T follicular helper cell (primary cell): ENCODE results near the gene SLC44A2.

ENCODE experiments used
- DNase-seq: peaks from one replicate; pipeline ENCODE4 v3.0.0-alpha.2; 2020; ENCODE audit warnings: low read depth

The SLC44A2 gene

DNA sequence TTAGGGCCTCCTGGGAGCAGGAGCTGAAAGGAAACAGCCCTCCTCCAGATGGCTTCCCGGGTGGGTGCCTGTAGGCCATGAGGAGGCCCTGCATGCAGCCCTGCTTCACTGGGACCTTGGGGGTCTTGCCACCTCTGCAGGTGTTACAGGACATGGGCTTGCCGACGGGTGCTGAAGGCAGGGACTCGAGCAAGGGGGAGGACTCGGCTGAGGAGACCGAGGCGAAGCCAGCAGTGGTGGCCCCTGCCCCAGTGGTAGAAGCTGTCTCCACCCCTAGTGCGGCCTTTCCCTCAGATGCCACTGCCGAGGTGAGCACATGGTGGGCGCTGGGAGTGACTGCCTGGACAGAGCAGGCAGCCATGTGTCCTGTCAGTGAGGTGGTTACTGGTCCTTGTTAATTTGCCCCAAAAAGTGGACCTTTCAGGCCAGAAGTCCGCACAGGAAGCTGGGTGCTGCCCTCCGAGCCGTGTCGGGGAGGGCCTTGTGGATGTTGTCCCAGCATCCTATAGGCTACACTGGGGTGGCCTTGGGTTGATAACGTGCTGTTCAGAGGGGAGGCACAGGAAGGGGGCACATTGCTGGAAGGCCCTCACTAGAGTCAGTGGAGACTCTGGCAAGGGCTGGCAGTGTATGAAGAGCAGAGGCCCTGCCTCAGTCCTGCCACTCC is 57.2 kb downstream of the SLC44A2 start:
- DNase-seq, result no peak

DNA sequence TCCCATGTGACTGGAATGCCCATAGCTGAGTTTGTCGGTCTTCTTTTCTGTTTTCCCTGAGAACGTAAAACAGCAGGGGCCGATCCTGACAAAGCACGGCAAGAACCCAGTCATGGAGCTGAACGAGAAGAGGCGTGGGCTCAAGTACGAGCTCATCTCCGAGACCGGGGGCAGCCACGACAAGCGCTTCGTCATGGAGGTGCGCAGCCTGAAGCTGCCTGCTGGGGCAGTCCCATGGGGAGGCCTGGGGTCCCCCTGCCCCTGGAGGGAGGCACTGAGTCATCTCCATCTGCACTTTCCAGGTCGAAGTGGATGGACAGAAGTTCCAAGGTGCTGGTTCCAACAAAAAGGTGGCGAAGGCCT is 57.7 kb downstream of the SLC44A2 start:
- no peak for DNase-seq

DNA sequence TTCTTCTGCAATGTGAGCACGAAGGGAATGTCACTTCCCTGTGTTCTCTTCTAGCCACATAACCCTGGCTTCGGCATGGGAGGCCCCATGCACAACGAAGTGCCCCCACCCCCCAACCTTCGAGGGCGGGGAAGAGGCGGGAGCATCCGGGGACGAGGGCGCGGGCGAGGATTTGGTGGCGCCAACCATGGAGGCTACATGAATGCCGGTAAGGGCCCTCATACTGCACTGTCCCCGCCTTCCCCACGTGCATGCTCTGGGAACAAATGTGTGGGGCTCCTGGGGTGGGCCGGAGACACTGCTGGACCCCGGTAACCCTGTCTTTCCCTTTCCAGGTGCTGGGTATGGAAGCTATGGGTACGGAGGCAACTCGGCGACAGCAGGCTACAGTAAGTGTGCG is 58.2 kb downstream of the SLC44A2 start:
- no peak for DNase-seq

DNA sequence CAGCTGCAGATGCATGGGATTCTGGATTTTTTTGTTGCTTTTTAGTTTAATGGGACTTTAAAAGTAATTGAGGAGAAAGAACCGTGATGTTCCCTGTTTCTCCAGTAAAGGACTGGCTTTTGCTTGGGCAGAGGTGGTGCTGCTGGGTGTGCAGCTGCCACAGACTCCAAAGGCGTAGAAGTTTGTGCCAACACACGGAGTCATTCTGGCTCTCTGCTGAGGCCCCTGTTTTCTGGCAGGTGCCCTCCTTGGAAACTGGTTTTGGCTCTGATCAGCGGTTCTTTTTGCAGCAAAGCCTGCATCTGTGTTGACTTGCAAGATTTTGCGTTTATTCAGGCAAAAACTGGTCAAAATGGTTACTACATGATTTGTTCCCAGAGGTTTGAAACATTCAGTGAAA is 59.9 kb downstream of the SLC44A2 start:
- DNase-seq, result no peak

DNA sequence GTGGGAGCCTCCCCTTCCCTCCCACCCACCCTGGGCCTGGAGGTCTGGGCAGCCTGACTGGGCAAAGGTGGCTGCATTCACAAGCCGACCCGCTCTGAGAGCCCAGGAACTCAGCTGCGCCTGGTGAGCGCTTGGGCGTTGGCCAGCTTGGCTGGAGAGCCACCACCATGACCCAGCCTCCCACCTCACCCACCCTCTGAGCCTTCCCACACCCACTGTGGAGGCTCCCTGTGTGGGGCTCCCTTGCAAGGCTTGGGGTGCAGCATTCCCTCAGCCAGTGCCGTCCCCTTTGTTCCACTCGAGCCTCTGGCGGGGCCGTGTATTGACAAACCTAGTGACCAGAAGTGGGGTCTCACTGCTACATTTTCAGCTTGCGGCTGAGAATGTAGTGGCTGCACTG is 60.8 kb downstream of the SLC44A2 start:
- no peak for DNase-seq

DNA sequence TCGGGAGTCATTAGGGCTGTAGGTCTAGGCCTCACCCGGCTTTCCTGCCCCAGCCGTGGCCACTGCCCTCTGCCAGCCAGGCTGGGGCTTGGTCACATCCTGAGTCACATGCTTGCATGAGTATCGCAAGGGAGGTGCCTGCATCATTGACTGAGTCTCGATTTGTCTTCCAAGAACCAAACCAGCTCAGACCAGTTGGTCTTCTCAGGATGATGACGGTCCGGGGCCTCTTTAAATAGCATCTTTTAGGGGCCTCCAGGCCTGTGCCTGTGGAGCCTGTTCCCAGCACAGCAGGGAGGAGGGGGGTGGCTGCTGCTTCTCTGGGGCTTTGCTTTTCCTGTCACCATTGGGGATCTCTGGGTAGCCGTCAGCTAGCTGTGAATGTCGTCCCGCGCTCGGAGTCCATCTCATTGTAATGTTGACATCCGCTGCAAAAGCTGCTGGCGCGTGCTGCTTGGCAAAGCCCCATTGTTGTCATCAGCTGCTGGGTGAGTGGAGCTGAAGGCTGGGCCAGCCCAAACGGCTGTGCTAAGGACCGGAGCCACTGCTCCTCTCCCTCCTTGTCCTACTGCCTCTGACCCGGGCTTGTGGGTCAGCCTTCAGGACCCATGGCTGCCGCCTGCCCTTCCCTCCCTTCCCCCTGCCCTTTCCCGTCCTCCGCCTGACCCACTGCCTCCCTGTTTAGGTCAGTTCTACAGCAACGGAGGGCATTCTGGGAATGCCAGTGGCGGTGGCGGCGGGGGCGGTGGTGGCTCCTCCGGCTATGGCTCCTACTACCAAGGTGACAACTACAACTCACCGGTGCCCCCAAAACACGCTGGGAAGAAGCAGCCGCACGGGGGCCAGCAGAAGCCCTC is 61.5 kb downstream of the SLC44A2 start:
- DNase-seq, result no peak

DNA sequence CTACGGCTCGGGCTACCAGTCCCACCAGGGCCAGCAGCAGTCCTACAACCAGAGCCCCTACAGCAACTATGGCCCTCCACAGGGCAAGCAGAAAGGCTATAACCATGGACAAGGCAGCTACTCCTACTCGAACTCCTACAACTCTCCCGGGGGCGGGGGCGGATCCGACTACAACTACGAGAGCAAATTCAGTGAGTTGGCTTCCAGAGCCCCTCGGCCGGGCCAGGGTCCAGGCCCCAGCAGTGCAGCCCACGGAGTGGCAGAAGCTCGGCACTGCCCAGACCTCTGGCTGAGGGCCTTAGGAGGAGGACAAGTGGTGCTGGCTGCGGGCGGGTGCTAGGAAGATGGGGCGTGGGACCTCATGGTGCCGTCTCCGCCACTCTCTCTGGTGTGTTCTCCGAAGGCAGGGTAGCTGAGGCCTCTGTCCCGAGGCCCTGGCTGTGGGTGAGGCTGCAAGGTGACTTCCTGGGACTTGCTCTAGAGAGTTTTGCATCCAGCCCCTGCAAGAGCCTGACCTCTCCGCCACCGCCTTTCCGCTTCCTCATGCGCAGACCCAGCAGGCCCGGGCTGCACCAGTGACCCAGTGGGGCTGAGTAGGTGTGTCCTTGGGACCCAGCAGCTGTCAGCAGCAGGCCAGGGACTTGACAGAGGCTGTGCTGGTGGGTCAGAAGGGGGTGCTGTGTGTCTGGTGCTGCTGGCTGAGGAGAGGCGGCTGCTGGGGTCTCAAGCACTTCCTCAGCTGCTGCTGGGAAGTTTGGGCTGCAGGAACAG is 62.4 kb downstream of the SLC44A2 start:
- no peak for DNase-seq

DNA sequence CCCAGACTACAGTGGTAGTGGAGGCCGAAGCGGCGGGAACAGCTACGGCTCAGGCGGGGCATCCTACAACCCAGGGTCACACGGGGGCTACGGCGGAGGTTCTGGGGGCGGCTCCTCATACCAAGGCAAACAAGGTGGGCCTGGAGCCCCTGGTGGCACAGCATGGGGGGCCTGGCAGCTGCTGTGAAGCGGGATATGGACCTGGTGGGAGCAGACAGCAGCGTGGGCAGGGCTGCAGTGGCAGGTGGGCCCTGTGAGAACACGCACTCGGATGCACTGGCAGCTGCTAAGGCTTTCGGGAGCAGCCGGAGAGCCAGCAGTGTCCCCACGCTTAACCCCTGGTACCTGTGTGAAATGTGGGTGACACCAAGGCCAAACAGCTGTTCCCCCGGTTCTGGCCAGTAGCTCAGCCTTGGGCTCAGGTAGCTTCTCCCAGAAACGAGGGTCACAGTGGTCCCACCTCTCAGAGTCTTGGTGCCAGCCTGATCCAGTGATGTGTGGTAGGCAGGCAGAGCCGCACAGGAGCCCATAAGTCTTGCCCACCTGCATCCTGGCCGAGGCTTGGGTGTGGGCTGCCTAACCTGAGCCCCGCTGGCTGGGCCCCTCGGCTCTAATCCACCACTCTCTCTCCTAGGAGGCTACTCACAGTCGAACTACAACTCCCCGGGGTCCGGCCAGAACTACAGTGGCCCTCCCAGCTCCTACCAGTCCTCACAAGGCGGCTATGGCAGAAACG is 63.4 kb downstream of the SLC44A2 start:
- DNase-seq, result no peak

DNA sequence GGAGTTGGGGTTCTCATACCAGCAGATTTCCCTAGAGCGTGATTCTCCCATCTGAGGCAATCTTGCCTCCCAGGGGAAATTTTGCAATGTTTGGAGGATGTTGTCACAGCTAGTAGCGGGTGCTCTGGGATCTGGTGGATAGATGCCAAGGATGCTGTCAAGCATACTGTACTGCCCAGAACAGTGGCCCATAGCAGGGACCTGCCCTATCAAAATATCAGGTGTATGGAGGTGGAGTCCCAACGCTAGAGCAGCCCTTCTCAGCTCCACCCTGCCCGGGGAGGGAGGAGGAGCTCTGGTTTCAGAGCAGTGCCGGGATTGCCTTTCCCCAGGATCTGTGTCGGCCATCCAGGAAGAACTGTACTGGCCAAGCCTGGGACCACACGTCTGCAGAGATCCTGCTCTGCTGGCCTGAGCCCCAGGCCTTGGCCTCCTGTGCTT is 65.0 kb downstream of the SLC44A2 start:
- no peak for DNase-seq

DNA sequence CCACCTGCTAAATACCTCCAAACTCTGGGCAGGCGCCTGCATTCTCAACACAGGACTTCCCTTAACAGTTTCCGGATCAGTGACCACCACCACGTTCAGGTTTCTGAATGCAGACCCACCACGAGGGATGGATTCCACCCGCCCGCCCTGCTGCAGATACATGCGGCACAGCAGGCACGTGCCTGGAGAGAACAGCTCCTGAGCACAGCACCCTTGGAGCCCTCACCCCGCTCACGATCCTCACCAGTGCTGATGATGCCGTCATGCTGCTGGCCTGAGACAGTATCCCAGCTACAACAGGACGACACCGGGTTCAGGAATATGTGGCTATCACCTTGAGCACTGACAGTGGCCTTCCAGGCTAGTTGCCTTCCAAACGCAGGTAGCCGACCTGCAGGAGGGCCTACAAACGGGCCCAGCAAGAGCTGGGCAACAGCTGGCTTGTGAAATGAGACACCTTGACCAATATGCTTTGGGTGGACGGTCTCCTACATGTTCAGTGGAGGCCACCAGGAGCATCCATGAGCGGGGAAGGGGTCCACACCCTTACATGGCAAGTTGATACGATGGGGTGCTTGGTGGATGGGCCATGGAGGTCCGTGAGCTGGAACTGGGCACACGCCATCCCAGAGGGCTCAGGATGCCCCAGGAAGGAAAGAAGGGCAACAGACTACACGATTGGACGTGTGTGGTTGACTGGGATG is 66.0 kb downstream of the SLC44A2 start:
- no peak for DNase-seq

DNA sequence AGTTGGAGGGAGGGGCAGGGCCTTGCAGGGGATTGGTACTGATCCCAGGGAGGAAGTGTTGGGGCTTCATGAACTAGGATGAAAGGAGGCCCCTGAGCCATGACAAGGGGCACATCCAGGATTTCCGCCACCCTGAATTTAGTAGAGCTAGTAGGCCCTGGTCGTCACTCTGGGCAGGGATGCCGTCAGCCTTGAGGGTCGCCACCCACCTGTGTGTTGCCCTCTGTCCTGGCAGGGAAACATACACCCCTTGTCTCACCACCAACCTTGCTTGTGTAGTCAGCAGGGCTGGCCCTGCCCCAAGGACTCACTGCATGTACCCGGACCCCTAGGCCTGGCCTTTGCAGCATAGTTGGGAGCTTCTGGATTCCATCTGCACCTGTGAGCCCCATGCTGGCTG is 66.5 kb downstream of the SLC44A2 start:
- DNase-seq, result no peak

DNA sequence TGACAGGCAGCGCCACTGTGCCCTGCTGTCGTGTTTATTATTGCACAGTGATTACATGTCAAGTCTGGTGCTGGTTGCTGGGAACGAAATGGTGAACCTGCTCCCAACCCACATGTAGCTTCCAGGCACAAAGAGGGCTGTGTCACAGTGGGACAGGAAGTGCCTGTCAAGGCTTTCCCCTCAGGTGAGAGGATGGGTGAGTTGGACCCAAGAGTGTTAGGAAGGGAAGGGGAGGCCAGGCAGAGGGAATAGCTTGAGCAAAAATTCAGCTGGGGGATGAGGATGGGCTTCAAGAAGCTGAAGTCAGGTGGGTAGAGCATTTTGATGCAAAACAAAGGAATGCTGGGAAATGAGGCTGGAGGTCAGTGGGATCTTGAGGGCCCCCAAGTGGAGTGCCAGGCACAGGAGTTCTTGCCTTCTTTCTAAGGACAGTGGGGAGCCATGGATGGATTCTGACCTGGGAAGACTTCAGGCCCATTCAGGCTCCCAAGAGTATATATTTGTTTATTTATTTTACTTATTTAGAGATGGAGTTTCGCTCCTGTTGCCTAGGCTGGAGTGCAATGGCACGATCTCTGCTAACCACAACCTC is 67.4 kb downstream of the SLC44A2 start:
- DNase-seq, result no peak
